T-cell (primary cell): ENCODE results near the gene ABCF2. TPM values are rescaled to one million over a fixed set of nuclear protein-coding genes. Genes with fewer than 3 reads are reported as not detected.

Experiments used
- ATAC-seq, 4 experiments: fragments of 200-7000 bp in 3 of 4; fragments of 150-1000 bp in 1 of 4; cut with Tn5 transposase; replicated peaks in 1 of 4; 1 replicate in 3 of 4; 2 replicates in 1 of 4; pipeline ENCODE4 v1.10.0; 2021; ENCODE audit warnings: moderate library complexity in 3 of 4, mild to moderate bottlenecking in 2 of 4, moderate number of reproducible peaks in 1 of 4
- CTCF ChIA-PET, 2 donors: fragments of 300-600 bp; sonication (Branson Sonifier 250); formaldehyde crosslinking; loops; one replicate each; lab custom pipeline; 2022; ENCODE audit warnings: antibody characterized with exemption in 2 of 2; lab: Charles Lee
- POLR2A ChIA-PET, 2 donors: fragments of 300-600 bp; sonication (Branson Sonifier 250); formaldehyde crosslinking; loops; one replicate each; lab custom pipeline; 2022; ENCODE audit warnings: antibody characterized with exemption in 2 of 2; lab: Charles Lee
- DNase-seq, 35 experiments: peaks; one replicate each; pipeline versions ENCODE4 v3.0.0 to v3.0.0-alpha.2; 2013 to 2023
- H3K27ac ChIP-seq: one replicate; pipeline ENCODE4 v1.5.1; 2013; ENCODE audit warnings: low read length
- H3K27me3 ChIP-seq, 2 experiments: replicated peaks in 1 of 2; 1 replicate in 1 of 2; 2 replicates in 1 of 2; pipeline versions ENCODE4 v1.6.1 to v1.7.0; 2013; ENCODE audit warnings: low read length in 1 of 2, mixed read lengths in 1 of 2; ENCODE audit not compliant: control insufficient read depth in 2 of 2, insufficient read depth in 2 of 2; ENCODE audit errors: extremely low read depth in 1 of 2
- H3K36me3 ChIP-seq, 2 donors: 1 replicate in 1 of 2; 2 replicates in 1 of 2; pipeline versions ENCODE4 v1.6.1 to v1.7.0; 2013; ENCODE audit warnings: low read length in 1 of 2; ENCODE audit not compliant: control insufficient read depth in 2 of 2, insufficient read depth in 1 of 2; ENCODE audit errors: extremely low read depth in 1 of 2
- H3K4me1 ChIP-seq, 2 experiments: 1 replicate in 1 of 2; 2 replicates in 1 of 2; pipeline versions ENCODE4 v1.6.1 to v1.7.0; 2013; ENCODE audit warnings: low read length in 2 of 2, mixed read lengths in 1 of 2; ENCODE audit not compliant: insufficient read depth in 2 of 2, control insufficient read depth in 1 of 2; ENCODE audit errors: extremely low read depth in 1 of 2
- H3K4me3 ChIP-seq, 2 donors: 1 replicate in 1 of 2; 2 replicates in 1 of 2; pipeline versions ENCODE4 v1.5.1 to v1.7.0; 2013; ENCODE audit warnings: mild to moderate bottlenecking in 2 of 2, low read length in 1 of 2, moderate library complexity in 1 of 2; ENCODE audit not compliant: control insufficient read depth in 1 of 2; ENCODE audit errors: extremely low read depth in 1 of 2
- H3K9me3 ChIP-seq: 2 replicates; pipeline ENCODE4 v1.7.0; 2013
- H3K27ac Mint-ChIP-seq, 2 donors: one replicate each; pipeline ENCODE4 v1.8.0; 2020 to 2021; ENCODE audit warnings: mild to moderate bottlenecking in 2 of 2, mixed read lengths in 2 of 2
- H3K27me3 Mint-ChIP-seq, 2 donors: one replicate each; pipeline ENCODE4 v1.8.0; 2021 to 2022; ENCODE audit warnings: mixed read lengths in 2 of 2
- H3K36me3 Mint-ChIP-seq: one replicate; pipeline ENCODE4 v1.8.0; 2021; ENCODE audit warnings: mixed read lengths
- H3K4me1 Mint-ChIP-seq, 3 donors: one replicate each; pipeline ENCODE4 v1.8.0; 2020 to 2022; ENCODE audit warnings: mixed read lengths in 3 of 3, mild to moderate bottlenecking in 1 of 3
- H3K4me3 Mint-ChIP-seq, 3 donors: one replicate each; pipeline ENCODE4 v1.8.0; 2020 to 2022; ENCODE audit warnings: mild to moderate bottlenecking in 3 of 3, mixed read lengths in 3 of 3, moderate library complexity in 3 of 3
- H3K9me3 Mint-ChIP-seq, 3 donors: one replicate each; pipeline ENCODE4 v1.8.0; 2020 to 2022; ENCODE audit warnings: mixed read lengths in 3 of 3
- WGBS: methylation state at CpG from one replicate; pipeline ENCODE4 v1.1.5; 2013; ENCODE audit warnings: missing lambda C conversion rate; ENCODE audit not compliant: insufficient coverage; 5-methylcytosine and 5-hydroxymethylcytosine counted together
- total RNA-seq, 35 experiments: library from RNA in 6 of 35; stranded (reverse) in 6 of 35; fragments of 120-200 nt in 1 of 35; gene quantifications; one replicate each; pipeline versions ENCODE4 v1.2.1 to v1.2.4 and lab custom pipeline; 2013 to 2026

The ABCF2 gene
- total RNA-seq, 5 donors from 2014 or later (not counting 1 experiment from before 2014, with no cell fraction given), result 22.9 to 39.7 (median 38.8) TPM

DNA sequence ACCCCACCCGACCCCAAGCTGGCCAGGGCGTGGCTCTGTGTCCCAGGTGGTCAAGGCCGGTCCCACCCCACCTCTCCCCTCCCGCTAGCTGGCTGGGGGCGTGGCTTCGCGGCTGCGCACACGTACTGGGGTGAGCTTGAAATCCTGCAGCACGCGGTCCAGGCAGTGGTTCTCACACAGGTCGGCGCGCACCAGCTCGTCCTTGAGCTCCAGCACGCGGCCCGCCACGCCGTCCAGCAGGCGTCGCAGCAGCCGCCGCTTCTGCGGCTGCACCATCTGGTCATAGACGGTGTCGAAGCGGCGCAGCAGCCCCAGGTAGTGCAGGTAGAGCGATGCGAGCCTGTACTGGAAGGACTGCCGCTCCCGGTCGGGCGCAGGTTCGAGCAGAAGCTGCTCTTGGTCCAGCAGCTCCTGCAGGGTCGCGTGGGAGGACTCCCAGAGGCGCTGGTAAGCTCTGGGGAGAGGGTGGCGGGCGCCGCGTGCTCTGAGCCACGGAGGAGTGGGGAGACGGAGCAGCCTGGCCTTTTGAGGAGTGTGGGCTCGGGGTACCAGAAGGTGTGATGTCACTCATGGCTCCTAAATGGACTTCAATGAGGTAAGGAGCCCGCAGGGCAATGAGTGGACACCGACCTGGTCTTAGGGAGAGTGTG lies 22.5 kb downstream of the ABCF2 start:
- Mint-ChIP-seq H3K27ac (no peak overlapping the region), H3K9me3 (no peaks in the 10 kb centered on the region), H3K27me3 (peaks cover 0 to 4% of the 10 kb centered on the region in 2 donors), H3K36me3 (no peaks in the 10 kb centered on the region), H3K4me1 (peaks cover 26 to 39% (median 27%) of the 10 kb centered on the region in 3 donors), H3K4me3 (no peak overlapping the region)
- Histone ChIP-seq H3K27me3 (peaks cover 0 to 24% of the 10 kb centered on the region in 2 experiments), H3K36me3 (no peaks in the 10 kb centered on the region), H3K4me3 (no peak overlapping the region), H3K9me3 (no peaks in the 10 kb centered on the region), H3K4me1 (peaks cover 3 to 42% of the 10 kb centered on the region in 2 experiments), H3K27ac (peak overlapping the region; percentile 24)
- ATAC-seq (no peak), DNase-seq (no peak)
- CTCF ChIA-PET, result interaction anchor here in 1 of 2 donors (0.6 kb wide), 1 partner anchor 40 kb away, joined by 3 read pairs; no protein-coding TSS in a partner anchor
- POLR2A ChIA-PET, result no interaction called here
- WGBS, result 82% methylated on average over 44 of the region's 48 CpGs

DNA sequence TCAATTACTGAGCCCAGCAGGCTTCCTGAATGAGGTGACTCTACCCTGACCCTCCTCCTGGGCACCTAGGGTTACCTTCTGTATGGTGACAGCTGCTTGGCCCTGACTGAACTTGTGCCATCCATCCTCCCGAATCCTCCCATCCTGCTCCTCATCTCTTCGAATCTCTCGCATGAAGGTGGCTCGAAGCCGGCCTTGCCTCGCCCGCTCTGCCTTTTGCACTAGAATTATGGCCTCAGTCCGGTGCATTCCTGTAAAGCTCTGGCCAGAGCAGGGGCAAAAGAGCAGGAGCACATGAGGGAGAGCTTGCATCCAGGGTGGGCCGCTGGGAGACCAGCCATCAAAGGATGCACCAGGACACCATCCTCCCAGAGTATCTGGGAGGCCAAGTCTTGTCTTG lies 24.2 kb downstream of the ABCF2 start:
- ATAC-seq (no peak), DNase-seq (no peak)
- Mint-ChIP-seq H3K27me3 (peaks cover 0 to 4% of the 10 kb centered on the region in 2 donors), H3K4me1 (peaks cover 19 to 30% (median 21%) of the 10 kb centered on the region in 3 donors), H3K4me3 (no peak overlapping the region), H3K27ac (no peak overlapping the region), H3K9me3 (no peaks in the 10 kb centered on the region), H3K36me3 (no peaks in the 10 kb centered on the region)
- 87% methylated on average over 9 of the region's 9 CpGs for WGBS
- peaks cover 3 to 30% of the 10 kb centered on the region in 2 experiments for H3K4me1 ChIP-seq
- H3K4me3 ChIP-seq, result no peak overlapping the region
- H3K9me3 ChIP-seq, result no peaks in the 10 kb centered on the region
- no peak overlapping the region for H3K27ac ChIP-seq
- no peaks in the 10 kb centered on the region for H3K36me3 ChIP-seq
- peaks cover 0 to 33% of the 10 kb centered on the region in 2 experiments for H3K27me3 ChIP-seq
- ChIA-PET CTCF (no interaction called here), POLR2A (no interaction called here)

GRCh38 chr7:151201751-151202150 lies 25.3 kb downstream of the ABCF2 start:
- no peaks in the 10 kb centered on the region for H3K36me3 Mint-ChIP-seq
- WGBS, result 100% methylated on average over 2 of the region's 4 CpGs
- ChIA-PET POLR2A (no interaction called here), CTCF (no interaction called here)
- no peak overlapping the region for H3K4me3 Mint-ChIP-seq
- peaks cover 0 to 35% of the 10 kb centered on the region in 2 experiments for H3K27me3 ChIP-seq
- peaks cover 8 to 19% (median 10%) of the 10 kb centered on the region in 3 donors for H3K4me1 Mint-ChIP-seq
- H3K27ac Mint-ChIP-seq, result no peak overlapping the region
- no peak for ATAC-seq
- no peak for DNase-seq
- no peaks in the 10 kb centered on the region for H3K9me3 ChIP-seq
- H3K9me3 Mint-ChIP-seq, result no peaks in the 10 kb centered on the region
- H3K27ac ChIP-seq, result no peak overlapping the region
- H3K4me3 ChIP-seq, result no peak overlapping the region
- no peaks in the 10 kb centered on the region for H3K36me3 ChIP-seq
- peaks cover 0 to 19% of the 10 kb centered on the region in 2 experiments for H3K4me1 ChIP-seq
- H3K27me3 Mint-ChIP-seq, result peaks cover 0 to 4% of the 10 kb centered on the region in 2 donors

DNA sequence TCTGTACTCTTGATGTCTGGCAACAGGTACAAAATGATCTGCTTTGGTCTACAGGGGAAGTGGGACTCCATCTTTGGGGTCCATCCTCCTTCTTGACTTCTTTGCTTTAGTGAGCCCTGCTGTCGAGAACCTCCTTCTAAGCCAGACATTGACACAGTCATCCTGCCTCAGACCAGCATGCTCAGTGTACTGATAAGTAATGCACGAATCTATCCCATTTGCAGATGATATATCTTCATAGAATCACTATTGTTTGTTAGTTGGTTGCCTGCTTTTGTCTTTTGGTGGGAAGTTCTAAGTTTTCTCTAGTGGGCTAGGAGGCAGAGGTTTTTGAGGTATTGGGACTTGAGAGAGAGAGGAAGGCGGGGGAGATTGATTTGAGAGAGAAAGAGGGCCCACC lies 25.7 kb downstream of the ABCF2 start:
- Mint-ChIP-seq H3K27me3 (peaks cover 0 to 4% of the 10 kb centered on the region in 2 donors), H3K27ac (no peak overlapping the region), H3K9me3 (no peaks in the 10 kb centered on the region), H3K4me1 (peaks cover 5 to 15% (median 6%) of the 10 kb centered on the region in 3 donors), H3K36me3 (no peaks in the 10 kb centered on the region), H3K4me3 (no peak overlapping the region)
- no CpG with 5 or more reads among the region's 3 CpGs for WGBS
- no peaks in the 10 kb centered on the region for H3K36me3 ChIP-seq
- ChIA-PET CTCF (no interaction called here), POLR2A (no interaction called here)
- no peak overlapping the region for H3K4me3 ChIP-seq
- no peak overlapping the region for H3K27ac ChIP-seq
- DNase-seq, result no peak
- ATAC-seq, result no peak
- peaks cover 0 to 39% of the 10 kb centered on the region in 2 experiments for H3K27me3 ChIP-seq
- H3K9me3 ChIP-seq, result no peaks in the 10 kb centered on the region
- H3K4me1 ChIP-seq, result peaks cover 0 to 15% of the 10 kb centered on the region in 2 experiments

- ChIA-PET POLR2A (no interaction called here), CTCF (interaction anchor here in 1 of 2 donors (0.6 kb wide), 1 partner anchor 412 kb away, joined by 3 read pairs; no protein-coding TSS in a partner anchor)
- Mint-ChIP-seq H3K27me3 (peaks cover 6 to 9% of the 10 kb centered on the region in 2 donors), H3K4me3 (no peak overlapping the region), H3K27ac (no peak overlapping the region), H3K36me3 (no peaks in the 10 kb centered on the region), H3K4me1 (peaks cover 0 to 9% (median 2%) of the 10 kb centered on the region in 3 donors), H3K9me3 (no peaks in the 10 kb centered on the region)
- no peak for DNase-seq
- no peak for ATAC-seq
- Histone ChIP-seq H3K4me1 (peaks cover 0 to 10% of the 10 kb centered on the region in 2 experiments), H3K4me3 (no peak overlapping the region), H3K27ac (no peak overlapping the region), H3K36me3 (no peaks in the 10 kb centered on the region), H3K27me3 (peaks cover 0 to 54% of the 10 kb centered on the region in 2 experiments), H3K9me3 (no peaks in the 10 kb centered on the region)
- WGBS, result 91% methylated on average over 22 of the region's 30 CpGs
Observed at GRCh38 chr7:151198945-151199848, 27.8 kb downstream of the ABCF2 start.

DNA sequence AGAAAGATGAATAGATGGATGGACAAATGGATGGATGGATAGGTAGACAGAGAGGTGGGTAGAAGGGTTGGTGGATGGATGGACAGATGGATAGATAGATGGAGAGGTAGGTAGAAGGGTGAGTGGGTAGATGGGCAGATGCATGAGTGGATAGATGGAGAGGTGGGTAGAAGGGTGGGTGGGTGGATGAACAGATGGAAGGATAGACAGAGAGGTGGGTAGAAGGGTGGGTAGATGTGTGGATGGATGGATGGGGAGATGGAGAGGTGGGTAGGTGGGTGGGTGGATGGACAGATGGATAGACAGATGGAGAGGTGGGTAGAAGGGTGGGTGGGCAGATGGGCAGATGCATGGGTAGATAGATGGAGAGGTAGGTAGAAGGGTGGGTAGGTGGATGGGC lies 29.1 kb downstream of the ABCF2 start:
- POLR2A ChIA-PET, result no interaction called here
- ATAC-seq (no peak), DNase-seq (no peak)
- no peaks in the 10 kb centered on the region for H3K36me3 Mint-ChIP-seq
- peaks cover 6 to 9% of the 10 kb centered on the region in 2 donors for H3K27me3 Mint-ChIP-seq
- no peak overlapping the region for H3K4me3 Mint-ChIP-seq
- CTCF ChIA-PET, result interaction anchor here in 1 of 2 donors (0.9 kb wide), 1 partner anchor 62 kb away, joined by 3 read pairs; no protein-coding TSS in a partner anchor
- Histone ChIP-seq H3K27ac (no peak overlapping the region), H3K36me3 (no peaks in the 10 kb centered on the region), H3K27me3 (peaks cover 0 to 51% of the 10 kb centered on the region in 2 experiments), H3K4me1 (peaks cover 0 to 15% of the 10 kb centered on the region in 2 experiments), H3K9me3 (no peaks in the 10 kb centered on the region), H3K4me3 (no peak overlapping the region)
- peaks cover 0 to 13% (median 6%) of the 10 kb centered on the region in 3 donors for H3K4me1 Mint-ChIP-seq
- no peak overlapping the region for H3K27ac Mint-ChIP-seq
- H3K9me3 Mint-ChIP-seq, result no peaks in the 10 kb centered on the region
